GM12878 (cell line): ENCODE data around the gene TGFB2. TPM values are rescaled to one million over a fixed set of nuclear protein-coding genes. Genes with fewer than 3 reads are reported as not detected.

ENCODE experiments used
- ATAC-seq: fragments of 200-7000 bp; cut with Tn5 transposase; 3 replicates; pipeline ENCODE4 v1.9.1; 2020; ENCODE audit warnings: mild to moderate bottlenecking, moderate library complexity
- BruUV-seq: library from RNA; stranded (reverse); fragments of 400-500 nt; replicated peaks from 2 replicates; lab custom pipeline; 2021; lab: Mats Ljungman, UMichigan
- CTCF ChIA-PET: fragments of 300-600 bp; sonication (Branson Sonifier 250); formaldehyde crosslinking; extraction: SDS; loops from one replicate; lab custom pipeline; 2021; ENCODE audit warnings: inconsistent platforms; lab: Yijun Ruan, JAX
- POLR2A ChIA-PET: fragments of 350-600 bp; formaldehyde crosslinking; extraction: SDS; loops from one replicate; lab custom pipeline; 2021; ENCODE audit warnings: inconsistent platforms; lab: Charles Lee
- RAD21 ChIA-PET: fragments of 300-600 bp; sonication (Branson Sonifier 250); formaldehyde crosslinking; loops from one replicate; lab custom pipeline; 2023; ENCODE audit warnings: antibody characterized with exemption; ENCODE audit not compliant: unreplicated experiment; lab: Charles Lee
- SMC1A ChIA-PET: fragments of 300-600 bp; sonication (Branson Sonifier 250); formaldehyde crosslinking; loops from one replicate; lab custom pipeline; 2023; ENCODE audit not compliant: unreplicated experiment, uncharacterized antibody; lab: Charles Lee
- DNase-seq: peaks from one replicate; pipeline ENCODE4 v3.0.0-alpha.2; 2011; ENCODE audit warnings: low read depth, low spot score
- FAIRE-seq: peaks from 3 replicates; lab custom pipeline; 2011; peaks lifted over from hg19 to GRCh38; lab: Jason Lieb, UNC
- H2AFZ ChIP-seq: 2 replicates; pipeline ENCODE4 v1.6.0; 2011; ENCODE audit warnings: low read depth, low read length, control low read depth; ENCODE audit not compliant: control insufficient read depth
- H3K27ac ChIP-seq: 2 replicates; pipeline ENCODE4 v1.5.1; 2011; ENCODE audit warnings: control low read depth; ENCODE audit not compliant: control insufficient read depth, insufficient read depth
- H3K27me3 ChIP-seq, 2 experiments: replicated peaks in 1 of 2; 2 replicates each; pipeline versions ENCODE4 v1.6.0 to v1.6.1; 2011; ENCODE audit warnings: low read length in 1 of 2; ENCODE audit not compliant: control insufficient read depth in 2 of 2, insufficient read depth in 2 of 2
- H3K36me3 ChIP-seq, 2 experiments: 2 replicates each; pipeline ENCODE4 v1.5.1; 2011; ENCODE audit warnings: low read length in 1 of 2; ENCODE audit not compliant: control insufficient read depth in 2 of 2, insufficient read depth in 2 of 2
- H3K4me1 ChIP-seq: 2 replicates; pipeline ENCODE4 v1.6.1; 2011; ENCODE audit warnings: mild to moderate bottlenecking, low read length, moderate library complexity, mixed read lengths; ENCODE audit not compliant: control insufficient read depth, insufficient read depth
- H3K4me2 ChIP-seq: 2 replicates; pipeline ENCODE4 v1.6.0; 2011; ENCODE audit warnings: control low read depth; ENCODE audit not compliant: control insufficient read depth, insufficient read depth
- H3K4me3 ChIP-seq: fragments of 200-600 bp; sonication (generic); 2 replicates; pipeline ENCODE4 v1.5.1; 2016
- H3K79me2 ChIP-seq: 2 replicates; pipeline ENCODE4 v1.6.0; 2011; ENCODE audit warnings: low read length; ENCODE audit not compliant: control insufficient read depth, insufficient read depth
- H3K9ac ChIP-seq: 2 replicates; pipeline ENCODE4 v1.8.0; 2011; ENCODE audit warnings: low read length, control low read depth, mixed read lengths; ENCODE audit not compliant: control insufficient read depth, insufficient read depth
- H3K9me3 ChIP-seq: replicated peaks from 3 replicates; pipeline ENCODE4 v1.5.1; 2011; ENCODE audit warnings: mild to moderate bottlenecking, low read length; ENCODE audit not compliant: control insufficient read depth, insufficient read depth
- H4K20me1 ChIP-seq: 2 replicates; pipeline ENCODE4 v1.6.0; 2011; ENCODE audit not compliant: control insufficient read depth, insufficient read depth
- ASH2L ChIP-seq: fragments of 300-600, 200-600 bp; sonication (generic); IDR thresholded peaks from 2 replicates; pipeline ENCODE4 v1.6.1; 2017; ENCODE audit warnings: low read depth, mild to moderate bottlenecking, borderline replicate concordance
- DPF2 ChIP-seq: fragments of 450-650 bp; IDR thresholded peaks from 2 replicates; pipeline ENCODE4 v1.6.1; 2017; ENCODE audit warnings: mild to moderate bottlenecking
- IRF3 ChIP-seq: fragments of 450-650 bp; IDR thresholded peaks from 2 replicates; pipeline ENCODE4 v1.6.1; 2014; ENCODE audit warnings: mild to moderate bottlenecking
- PBX3 ChIP-seq: IDR thresholded peaks from 2 replicates; pipeline ENCODE4 v1.6.1; 2011; ENCODE audit warnings: mild to moderate bottlenecking, low read depth, low read length, moderate library complexity; ENCODE audit not compliant: insufficient replicate concordance
- RAD21 ChIP-seq: IDR thresholded peaks from 2 replicates; pipeline ENCODE4 v1.6.1; 2011; ENCODE audit warnings: mild to moderate bottlenecking, low read depth, low read length, moderate library complexity; ENCODE audit not compliant: insufficient read depth
- SMAD1 ChIP-seq: fragments of 450-650 bp; IDR thresholded peaks from 2 replicates; pipeline ENCODE4 v1.6.1; 2018; ENCODE audit warnings: mild to moderate bottlenecking, low read depth; ENCODE audit not compliant: partially characterized antibody
- SREBF1 ChIP-seq: IDR thresholded peaks from 2 replicates; pipeline ENCODE4 v1.6.1; 2012; ENCODE audit warnings: mild to moderate bottlenecking, low read length
- TBL1XR1 ChIP-seq: IDR thresholded peaks from 2 replicates; pipeline ENCODE4 v1.6.1; 2012; ENCODE audit warnings: low read depth, low read length, improper control_type of control experiment
- ZNF217 ChIP-seq: fragments of 450-650 bp; IDR thresholded peaks from 2 replicates; pipeline ENCODE4 v1.6.1; 2017; ENCODE audit warnings: antibody characterized with exemption, mild to moderate bottlenecking
- WGBS: methylation state at CpG from one replicate; pipeline ENCODE4 v1.1.6; 2016; ENCODE audit warnings: low lambda C conversion rate; ENCODE audit not compliant: insufficient replicate concordance, insufficient coverage; ENCODE audit errors: missing lambda C conversion rate; 5-methylcytosine and 5-hydroxymethylcytosine counted together
- in situ Hi-C: fragments of 300-500 bp; cut with MboI; formaldehyde crosslinking; loops from 9 replicates; pipeline ENCODE4 v1.14.3; 2018; ENCODE audit warnings: mixed read lengths
- intact Hi-C: fragments of 100-400 bp; cut with micrococcal nuclease; formaldehyde crosslinking; loops from one replicate; pipeline ENCODE4 v1.14.2; 2022; ENCODE audit not compliant: unreplicated experiment
- polyA plus RNA-seq, 11 experiments: library from polyadenylated mRNA; depleted of rRNA in 4 of 11; unstranded in 6 of 11; stranded (reverse) in 5 of 11; fragments of >200 nt; fragmentation: Nextera tagmentation in 4 of 11; fragmentation: Illumina TruSeq in 1 of 11; extraction: Ambion mirVana in 4 of 11; extraction: Trizol in 1 of 11; gene quantifications; 1 replicate in 1 of 11; 2 replicates in 10 of 11; pipeline versions ENCODE4 v1.2.1 to v1.2.3, GENCODE V29; 2011 to 2016; ENCODE audit warnings: inconsistent platforms in 2 of 11, missing spikeins in 2 of 11, low read depth in 1 of 11
- total RNA-seq, 4 experiments: library from RNA; depleted of rRNA in 3 of 4; stranded (reverse); fragments of >200 nt in 3 of 4; fragmentation: Illumina TruSeq in 1 of 4; extraction: Trizol in 1 of 4; gene quantifications; 2 replicates each; pipeline versions ENCODE4 v1.2.1 to v1.2.3, GENCODE V29; 2013 to 2021
- TF ChIP-seq, protein P1 (sequence below): fragments of 450-650 bp; IDR thresholded peaks from 2 replicates; pipeline ENCODE4 v1.6.1; 2017; ENCODE audit warnings: mild to moderate bottlenecking, moderate library complexity
- TF ChIP-seq, protein P2 (sequence below): fragments of 450-650 bp; formaldehyde crosslinking; IDR thresholded peaks from 2 replicates; pipeline ENCODE4 v1.4.0; 2020; ENCODE audit warnings: mild to moderate bottlenecking, moderate library complexity

TGFB2 gene
- total and polyA plus RNA-seq, 10 of the 15 experiments (the other 5 are each of a cell fraction or from before 2014, with no cell fraction given), result 0.03 to 0.11 (median 0.04) TPM; not detected in 6

- in situ Hi-C loops (no loop called here), intact Hi-C loops (no loop called here)
- WGBS, result 18% methylated on average over 1 of the region's 1 CpG
- DNase-seq (no peak), ATAC-seq (no peak), FAIRE-seq (no peak)
- no TSS peak for BruUV-seq
- Histone ChIP-seq H3K36me3 (no peaks in the 10 kb centered on the region), H4K20me1 (no peaks in the 10 kb centered on the region), H3K27me3 (no peaks in the 10 kb centered on the region), H3K4me1 (no peaks in the 10 kb centered on the region), H3K9me3 (no peaks in the 10 kb centered on the region), H3K9ac (no peak overlapping the region), H3K4me3 (no peak overlapping the region), H3K79me2 (no peaks in the 10 kb centered on the region), H3K4me2 (no peak overlapping the region), H2AFZ (no peak overlapping the region), H3K27ac (no peak overlapping the region)
- ChIA-PET POLR2A (interaction anchor here (0.5 kb wide), 1 partner anchor 1593 kb away, joined by 3 read pairs; no protein-coding TSS in a partner anchor), RAD21 (no interaction called here), CTCF (no interaction called here), SMC1A (no interaction called here)
- TF ChIP-seq PBX3 (no peak), IRF3 (no peak), ZNF217 (no peak), SMAD1 (no peak), DPF2 (no peak), TBL1XR1 (no peak), SREBF1 (no peak), ASH2L (no peak), RAD21 (no peak)
- TF ChIP-seq, protein P1, sequence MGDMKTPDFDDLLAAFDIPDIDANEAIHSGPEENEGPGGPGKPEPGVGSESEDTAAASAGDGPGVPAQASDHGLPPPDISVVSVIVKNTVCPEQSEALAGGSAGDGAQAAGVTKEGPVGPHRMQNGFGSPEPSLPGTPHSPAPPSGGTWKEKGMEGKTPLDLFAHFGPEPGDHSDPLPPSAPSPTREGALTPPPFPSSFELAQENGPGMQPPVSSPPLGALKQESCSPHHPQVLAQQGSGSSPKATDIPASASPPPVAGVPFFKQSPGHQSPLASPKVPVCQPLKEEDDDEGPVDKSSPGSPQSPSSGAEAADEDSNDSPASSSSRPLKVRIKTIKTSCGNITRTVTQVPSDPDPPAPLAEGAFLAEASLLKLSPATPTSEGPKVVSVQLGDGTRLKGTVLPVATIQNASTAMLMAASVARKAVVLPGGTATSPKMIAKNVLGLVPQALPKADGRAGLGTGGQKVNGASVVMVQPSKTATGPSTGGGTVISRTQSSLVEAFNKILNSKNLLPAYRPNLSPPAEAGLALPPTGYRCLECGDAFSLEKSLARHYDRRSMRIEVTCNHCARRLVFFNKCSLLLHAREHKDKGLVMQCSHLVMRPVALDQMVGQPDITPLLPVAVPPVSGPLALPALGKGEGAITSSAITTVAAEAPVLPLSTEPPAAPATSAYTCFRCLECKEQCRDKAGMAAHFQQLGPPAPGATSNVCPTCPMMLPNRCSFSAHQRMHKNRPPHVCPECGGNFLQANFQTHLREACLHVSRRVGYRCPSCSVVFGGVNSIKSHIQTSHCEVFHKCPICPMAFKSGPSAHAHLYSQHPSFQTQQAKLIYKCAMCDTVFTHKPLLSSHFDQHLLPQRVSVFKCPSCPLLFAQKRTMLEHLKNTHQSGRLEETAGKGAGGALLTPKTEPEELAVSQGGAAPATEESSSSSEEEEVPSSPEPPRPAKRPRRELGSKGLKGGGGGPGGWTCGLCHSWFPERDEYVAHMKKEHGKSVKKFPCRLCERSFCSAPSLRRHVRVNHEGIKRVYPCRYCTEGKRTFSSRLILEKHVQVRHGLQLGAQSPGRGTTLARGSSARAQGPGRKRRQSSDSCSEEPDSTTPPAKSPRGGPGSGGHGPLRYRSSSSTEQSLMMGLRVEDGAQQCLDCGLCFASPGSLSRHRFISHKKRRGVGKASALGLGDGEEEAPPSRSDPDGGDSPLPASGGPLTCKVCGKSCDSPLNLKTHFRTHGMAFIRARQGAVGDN, result no peak
- TF ChIP-seq, protein P2, sequence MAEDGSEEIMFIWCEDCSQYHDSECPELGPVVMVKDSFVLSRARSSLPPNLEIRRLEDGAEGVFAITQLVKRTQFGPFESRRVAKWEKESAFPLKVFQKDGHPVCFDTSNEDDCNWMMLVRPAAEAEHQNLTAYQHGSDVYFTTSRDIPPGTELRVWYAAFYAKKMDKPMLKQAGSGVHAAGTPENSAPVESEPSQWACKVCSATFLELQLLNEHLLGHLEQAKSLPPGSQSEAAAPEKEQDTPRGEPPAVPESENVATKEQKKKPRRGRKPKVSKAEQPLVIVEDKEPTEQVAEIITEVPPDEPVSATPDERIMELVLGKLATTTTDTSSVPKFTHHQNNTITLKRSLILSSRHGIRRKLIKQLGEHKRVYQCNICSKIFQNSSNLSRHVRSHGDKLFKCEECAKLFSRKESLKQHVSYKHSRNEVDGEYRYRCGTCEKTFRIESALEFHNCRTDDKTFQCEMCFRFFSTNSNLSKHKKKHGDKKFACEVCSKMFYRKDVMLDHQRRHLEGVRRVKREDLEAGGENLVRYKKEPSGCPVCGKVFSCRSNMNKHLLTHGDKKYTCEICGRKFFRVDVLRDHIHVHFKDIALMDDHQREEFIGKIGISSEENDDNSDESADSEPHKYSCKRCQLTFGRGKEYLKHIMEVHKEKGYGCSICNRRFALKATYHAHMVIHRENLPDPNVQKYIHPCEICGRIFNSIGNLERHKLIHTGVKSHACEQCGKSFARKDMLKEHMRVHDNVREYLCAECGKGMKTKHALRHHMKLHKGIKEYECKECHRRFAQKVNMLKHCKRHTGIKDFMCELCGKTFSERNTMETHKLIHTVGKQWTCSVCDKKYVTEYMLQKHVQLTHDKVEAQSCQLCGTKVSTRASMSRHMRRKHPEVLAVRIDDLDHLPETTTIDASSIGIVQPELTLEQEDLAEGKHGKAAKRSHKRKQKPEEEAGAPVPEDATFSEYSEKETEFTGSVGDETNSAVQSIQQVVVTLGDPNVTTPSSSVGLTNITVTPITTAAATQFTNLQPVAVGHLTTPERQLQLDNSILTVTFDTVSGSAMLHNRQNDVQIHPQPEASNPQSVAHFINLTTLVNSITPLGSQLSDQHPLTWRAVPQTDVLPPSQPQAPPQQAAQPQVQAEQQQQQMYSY (CRISPR knock-in tag), result no peak
Measured at GRCh38 chr1:218461351-218461750, 116.2 kb downstream of the TGFB2 start.
